Fibroblast of lung (primary cell): ENCODE data around the gene FEZF2. TPM values are rescaled to one million over a fixed set of nuclear protein-coding genes. Genes with fewer than 3 reads are reported as not detected.

Experiments
- DNase-seq, 2 donors: peaks; one replicate each; pipeline versions ENCODE4 v3.0.0 to v3.0.0-alpha.2; 2010; ENCODE audit warnings: low read depth in 2 of 2
- H2AFZ ChIP-seq: 2 replicates; pipeline ENCODE4 v1.5.1; 2012; ENCODE audit warnings: low read length, control low read depth, inconsistent platforms
- H3K27ac ChIP-seq: 2 replicates; pipeline ENCODE4 v1.5.1; 2011; ENCODE audit warnings: low read length, control low read depth; ENCODE audit not compliant: insufficient read depth
- H3K27me3 ChIP-seq: 2 replicates; pipeline ENCODE4 v1.5.1; 2011; ENCODE audit warnings: mild to moderate bottlenecking, low read length; ENCODE audit not compliant: control insufficient read depth, insufficient read depth
- H3K36me3 ChIP-seq: 2 replicates; pipeline ENCODE4 v1.5.1; 2011; ENCODE audit warnings: low read length; ENCODE audit not compliant: control insufficient read depth, insufficient read depth
- H3K4me1 ChIP-seq: 2 replicates; pipeline ENCODE4 v1.5.1; 2011; ENCODE audit warnings: low read length; ENCODE audit not compliant: control insufficient read depth, insufficient read depth; ENCODE audit errors: extremely low read depth
- H3K4me2 ChIP-seq: 2 replicates; pipeline ENCODE4 v1.5.1; 2011; ENCODE audit warnings: low read length, control low read depth; ENCODE audit not compliant: insufficient read depth; ENCODE audit errors: extremely low read depth
- H3K4me3 ChIP-seq, 4 experiments: fragments of 200-600 bp in 1 of 4; sonication (generic) in 1 of 4; replicated peaks in 1 of 4; 2 replicates each; pipeline ENCODE4 v1.5.1; 2011 to 2016; ENCODE audit warnings: low read length in 4 of 4, low read depth in 3 of 4, mild to moderate bottlenecking in 3 of 4, control low read depth in 2 of 4, inconsistent platforms in 1 of 4, mixed read lengths in 1 of 4; ENCODE audit not compliant: insufficient read depth in 1 of 4; ENCODE audit errors: control extremely low read depth in 1 of 4
- H3K79me2 ChIP-seq: 2 replicates; pipeline ENCODE4 v1.5.1; 2012; ENCODE audit warnings: mild to moderate bottlenecking, low read length, inconsistent platforms; ENCODE audit not compliant: control insufficient read depth, insufficient read depth
- H3K9ac ChIP-seq: 2 replicates; pipeline ENCODE4 v1.5.1; 2011; ENCODE audit warnings: mild to moderate bottlenecking, low read length, control low read depth; ENCODE audit not compliant: insufficient read depth
- H3K9me3 ChIP-seq: 2 replicates; pipeline ENCODE4 v1.5.1; 2012; ENCODE audit warnings: low read depth, low read length; ENCODE audit not compliant: control insufficient read depth, insufficient read depth
- H4K20me1 ChIP-seq: 2 replicates; pipeline ENCODE4 v1.5.1; 2011; ENCODE audit warnings: low read length; ENCODE audit not compliant: control insufficient read depth, insufficient read depth; ENCODE audit errors: extremely low read depth
- EZH2 ChIP-seq: IDR thresholded peaks from 2 replicates; pipeline ENCODE4 v1.5.1; 2012; ENCODE audit warnings: low read length, control low read depth, mild to moderate bottlenecking; ENCODE audit errors: missing control alignments
- polyA plus RNA-seq, 2 donors: library from polyadenylated mRNA; depleted of rRNA in 1 of 2; stranded (reverse) in 1 of 2; unstranded in 1 of 2; fragments of >200 nt; gene quantifications; 2 replicates each; pipeline ENCODE4 v1.2.1, GENCODE V29; 2011 to 2012; ENCODE audit warnings: missing spikeins in 1 of 2
- total RNA-seq: library from RNA; depleted of rRNA; stranded (reverse); fragments of >200 nt; gene quantifications from 2 replicates; pipeline ENCODE4 v1.2.1, GENCODE V29; 2014
- TF ChIP-seq, protein P1 (sequence below), 2 donors: IDR thresholded peaks in 1 of 2; conservative IDR thresholded peaks in 1 of 2; 1 replicate in 1 of 2; 2 replicates in 1 of 2; pipeline ENCODE4 v1.5.1; 2011 to 2012; ENCODE audit warnings: low read length in 2 of 2, control low read depth in 1 of 2, inconsistent platforms in 1 of 2, low read depth in 1 of 2, mild to moderate bottlenecking in 1 of 2

Gene FEZF2
- total and polyA plus RNA-seq, 2 donors (not counting 1 experiment from before 2014, with no cell fraction given) = not detected

DNA sequence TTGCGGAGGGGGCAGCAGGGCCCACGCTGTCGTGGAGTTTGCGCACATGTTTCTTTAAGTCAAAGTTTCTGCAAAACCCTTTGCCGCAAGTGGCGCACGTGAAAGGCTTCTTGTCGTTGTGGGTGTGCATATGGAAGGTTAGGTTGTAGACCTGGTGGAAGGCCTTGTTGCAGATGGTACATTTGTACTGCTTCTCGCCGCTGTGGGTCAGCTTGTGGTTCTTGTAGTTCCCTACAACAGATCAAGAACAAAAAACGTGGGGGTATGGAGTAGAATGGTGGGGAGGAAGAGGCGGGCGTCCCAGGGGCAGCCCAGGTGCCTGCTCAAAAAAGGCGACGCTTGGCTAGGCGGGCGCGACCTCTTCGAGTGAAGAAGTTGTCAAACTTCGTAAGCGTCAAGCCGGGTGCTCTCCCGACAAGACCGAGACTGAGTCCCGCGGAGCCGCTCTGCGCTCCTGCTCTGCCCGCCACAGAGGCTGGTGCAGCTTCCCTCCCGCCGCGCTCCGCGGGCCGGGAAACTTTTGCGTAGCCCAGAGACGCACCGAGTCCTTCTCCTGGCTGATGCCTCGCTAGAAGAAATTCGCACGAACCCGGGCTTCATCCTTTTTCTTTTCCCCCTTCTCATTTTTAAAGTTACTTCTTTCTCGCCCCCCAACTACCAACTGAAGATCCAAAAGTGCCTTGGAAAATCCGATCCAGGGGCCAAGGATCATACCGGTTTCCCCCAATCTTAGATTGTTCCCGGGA is 3.1 kb downstream of the FEZF2 start:
- H2AFZ ChIP-seq = no peak overlapping the region
- H4K20me1 ChIP-seq = no peaks in the 10 kb centered on the region
- no peaks in the 10 kb centered on the region for H3K36me3 ChIP-seq
- no peak overlapping the region for H3K27ac ChIP-seq
- no peak overlapping the region for H3K9ac ChIP-seq
- peaks cover 90% of the 10 kb centered on the region for H3K27me3 ChIP-seq
- H3K4me2 ChIP-seq = no peak overlapping the region
- no peak overlapping the region for H3K4me3 ChIP-seq
- no peak for DNase-seq
- H3K79me2 ChIP-seq = no peaks in the 10 kb centered on the region
- H3K4me1 ChIP-seq = no peaks in the 10 kb centered on the region
- TF ChIP-seq, protein P1, sequence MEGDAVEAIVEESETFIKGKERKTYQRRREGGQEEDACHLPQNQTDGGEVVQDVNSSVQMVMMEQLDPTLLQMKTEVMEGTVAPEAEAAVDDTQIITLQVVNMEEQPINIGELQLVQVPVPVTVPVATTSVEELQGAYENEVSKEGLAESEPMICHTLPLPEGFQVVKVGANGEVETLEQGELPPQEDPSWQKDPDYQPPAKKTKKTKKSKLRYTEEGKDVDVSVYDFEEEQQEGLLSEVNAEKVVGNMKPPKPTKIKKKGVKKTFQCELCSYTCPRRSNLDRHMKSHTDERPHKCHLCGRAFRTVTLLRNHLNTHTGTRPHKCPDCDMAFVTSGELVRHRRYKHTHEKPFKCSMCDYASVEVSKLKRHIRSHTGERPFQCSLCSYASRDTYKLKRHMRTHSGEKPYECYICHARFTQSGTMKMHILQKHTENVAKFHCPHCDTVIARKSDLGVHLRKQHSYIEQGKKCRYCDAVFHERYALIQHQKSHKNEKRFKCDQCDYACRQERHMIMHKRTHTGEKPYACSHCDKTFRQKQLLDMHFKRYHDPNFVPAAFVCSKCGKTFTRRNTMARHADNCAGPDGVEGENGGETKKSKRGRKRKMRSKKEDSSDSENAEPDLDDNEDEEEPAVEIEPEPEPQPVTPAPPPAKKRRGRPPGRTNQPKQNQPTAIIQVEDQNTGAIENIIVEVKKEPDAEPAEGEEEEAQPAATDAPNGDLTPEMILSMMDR (conservative IDR thresholded peaks at IDR 0.05 in 1 of 2, IDR thresholded peaks at IDR 0.05 in 1 of 2; ENCODE audit: low read depth in 1 of 2, low read length in 2 of 2) = no peak
- peak; percentile 93 for TF ChIP-seq EZH2
- H3K9me3 ChIP-seq = no peaks in the 10 kb centered on the region

DNA sequence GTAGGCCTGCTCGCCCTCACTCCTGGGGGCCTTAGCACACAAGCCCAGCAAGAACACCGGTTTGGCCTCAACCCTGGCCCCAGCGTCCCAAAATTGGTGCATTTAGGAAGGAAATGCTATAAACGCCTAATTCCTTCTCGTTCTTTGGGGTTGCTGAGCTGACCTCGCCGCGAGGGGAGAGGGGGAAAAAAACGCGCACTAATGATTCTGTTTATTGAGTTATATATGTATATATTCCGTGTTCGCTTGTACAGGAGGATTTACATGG is 3.9 kb downstream of the FEZF2 start:
- H3K27me3 ChIP-seq = peaks cover 84% of the 10 kb centered on the region
- no peak overlapping the region for H3K4me3 ChIP-seq
- H3K27ac ChIP-seq = no peak overlapping the region
- H3K9ac ChIP-seq = no peak overlapping the region
- no peaks in the 10 kb centered on the region for H3K79me2 ChIP-seq
- H2AFZ ChIP-seq = no peak overlapping the region
- no peak overlapping the region for H3K4me2 ChIP-seq
- no peaks in the 10 kb centered on the region for H4K20me1 ChIP-seq
- TF ChIP-seq, protein P1 (conservative IDR thresholded peaks at IDR 0.05 in 1 of 2, IDR thresholded peaks at IDR 0.05 in 1 of 2; ENCODE audit: low read depth in 1 of 2, low read length in 2 of 2) = no peak
- no peak for TF ChIP-seq EZH2
- H3K4me1 ChIP-seq = no peaks in the 10 kb centered on the region
- no peaks in the 10 kb centered on the region for H3K36me3 ChIP-seq
- no peak for DNase-seq
- H3K9me3 ChIP-seq = no peaks in the 10 kb centered on the region

DNA sequence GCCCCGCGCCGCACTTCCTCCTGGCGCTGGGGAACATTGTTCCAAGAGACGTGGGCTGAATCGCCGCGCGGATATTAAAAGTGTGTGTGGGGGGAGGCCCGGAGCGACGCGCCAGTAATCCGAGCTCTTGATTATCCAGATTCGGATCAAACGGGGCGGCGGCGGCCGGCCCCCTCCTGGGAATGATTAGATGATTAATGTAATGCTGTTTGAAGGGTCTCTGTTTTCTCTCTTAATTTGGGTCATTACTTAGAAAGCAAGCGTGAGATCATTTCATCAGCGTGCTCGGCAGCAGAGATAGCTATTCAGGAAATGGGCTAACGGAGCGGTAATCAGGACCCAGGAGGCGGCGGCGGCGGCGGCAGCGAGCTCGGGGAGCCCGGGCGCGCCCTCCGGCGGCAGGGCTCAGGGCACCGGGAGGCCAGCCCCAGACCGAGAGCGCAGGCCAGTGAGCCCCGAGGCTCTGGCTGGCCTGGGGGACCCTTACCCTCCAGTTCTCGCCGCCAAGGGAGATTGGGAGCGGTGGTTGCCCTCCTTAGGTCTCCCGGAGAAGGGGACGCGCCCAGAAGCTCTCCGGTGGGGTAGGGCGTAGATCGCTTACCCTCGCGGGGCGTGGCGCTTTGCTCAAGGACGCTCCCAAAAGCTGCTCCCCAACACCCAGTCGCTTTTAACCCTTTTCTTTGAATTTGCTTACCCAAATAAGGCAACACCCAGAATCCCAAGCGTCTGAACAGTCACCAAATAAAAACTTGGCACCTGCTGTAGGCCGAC is 4.5 kb downstream of the FEZF2 start:
- no peaks in the 10 kb centered on the region for H4K20me1 ChIP-seq
- H3K27me3 ChIP-seq = peaks cover 79% of the 10 kb centered on the region
- no peak overlapping the region for H3K4me2 ChIP-seq
- H3K4me1 ChIP-seq = no peaks in the 10 kb centered on the region
- no peaks in the 10 kb centered on the region for H3K36me3 ChIP-seq
- no peaks in the 10 kb centered on the region for H3K79me2 ChIP-seq
- no peak for TF ChIP-seq EZH2
- TF ChIP-seq, protein P1 (conservative IDR thresholded peaks at IDR 0.05 in 1 of 2, IDR thresholded peaks at IDR 0.05 in 1 of 2; ENCODE audit: low read depth in 1 of 2, low read length in 2 of 2) = no peak
- H3K9me3 ChIP-seq = no peaks in the 10 kb centered on the region
- H2AFZ ChIP-seq = no peak overlapping the region
- H3K4me3 ChIP-seq = peak overlapping the region in 1 of 4 experiments; percentile 4
- DNase-seq = no peak
- H3K27ac ChIP-seq = no peak overlapping the region
- no peak overlapping the region for H3K9ac ChIP-seq
